Measurements from ENCODE around the gene LIG1.

DNA sequence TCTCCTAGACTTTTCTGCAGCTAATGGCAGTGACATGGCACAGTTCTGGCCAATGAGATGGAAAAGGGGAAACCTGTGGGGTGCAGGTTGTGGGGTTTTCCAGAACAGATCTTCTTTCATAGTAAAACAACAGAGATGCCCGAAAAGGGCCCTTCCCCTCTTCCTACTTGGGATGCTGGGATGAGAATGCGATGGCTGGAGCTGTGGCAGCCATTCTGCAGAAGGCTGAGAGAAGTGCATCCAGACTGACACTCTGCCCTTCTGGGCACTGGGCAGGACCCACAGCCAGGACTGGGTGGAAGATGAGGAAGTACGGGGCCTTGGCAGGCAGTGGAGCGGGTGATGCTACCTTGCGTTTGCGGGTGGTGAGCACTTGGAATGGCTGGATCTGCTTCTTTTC is 42.6 kb downstream of the LIG1 start:
- TF ChIP-seq, protein P1, sequence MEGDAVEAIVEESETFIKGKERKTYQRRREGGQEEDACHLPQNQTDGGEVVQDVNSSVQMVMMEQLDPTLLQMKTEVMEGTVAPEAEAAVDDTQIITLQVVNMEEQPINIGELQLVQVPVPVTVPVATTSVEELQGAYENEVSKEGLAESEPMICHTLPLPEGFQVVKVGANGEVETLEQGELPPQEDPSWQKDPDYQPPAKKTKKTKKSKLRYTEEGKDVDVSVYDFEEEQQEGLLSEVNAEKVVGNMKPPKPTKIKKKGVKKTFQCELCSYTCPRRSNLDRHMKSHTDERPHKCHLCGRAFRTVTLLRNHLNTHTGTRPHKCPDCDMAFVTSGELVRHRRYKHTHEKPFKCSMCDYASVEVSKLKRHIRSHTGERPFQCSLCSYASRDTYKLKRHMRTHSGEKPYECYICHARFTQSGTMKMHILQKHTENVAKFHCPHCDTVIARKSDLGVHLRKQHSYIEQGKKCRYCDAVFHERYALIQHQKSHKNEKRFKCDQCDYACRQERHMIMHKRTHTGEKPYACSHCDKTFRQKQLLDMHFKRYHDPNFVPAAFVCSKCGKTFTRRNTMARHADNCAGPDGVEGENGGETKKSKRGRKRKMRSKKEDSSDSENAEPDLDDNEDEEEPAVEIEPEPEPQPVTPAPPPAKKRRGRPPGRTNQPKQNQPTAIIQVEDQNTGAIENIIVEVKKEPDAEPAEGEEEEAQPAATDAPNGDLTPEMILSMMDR (IDR thresholded peaks at IDR 0.05 in 8 of 11, conservative IDR thresholded peaks at IDR 0.05 in 3 of 11) = no peak
- no peak for TF ChIP-seq POLR2A (IDR thresholded peaks at IDR 0.05)
